ENCODE measurements around the gene BRCA2. TPM values are rescaled to one million over a fixed set of nuclear protein-coding genes. Genes with fewer than 3 reads are reported as not detected.

Gene BRCA2
- total RNA-seq, 4 donors from 2014 or later: 0.56 to 6.3 (median 0.82) TPM

DNA sequence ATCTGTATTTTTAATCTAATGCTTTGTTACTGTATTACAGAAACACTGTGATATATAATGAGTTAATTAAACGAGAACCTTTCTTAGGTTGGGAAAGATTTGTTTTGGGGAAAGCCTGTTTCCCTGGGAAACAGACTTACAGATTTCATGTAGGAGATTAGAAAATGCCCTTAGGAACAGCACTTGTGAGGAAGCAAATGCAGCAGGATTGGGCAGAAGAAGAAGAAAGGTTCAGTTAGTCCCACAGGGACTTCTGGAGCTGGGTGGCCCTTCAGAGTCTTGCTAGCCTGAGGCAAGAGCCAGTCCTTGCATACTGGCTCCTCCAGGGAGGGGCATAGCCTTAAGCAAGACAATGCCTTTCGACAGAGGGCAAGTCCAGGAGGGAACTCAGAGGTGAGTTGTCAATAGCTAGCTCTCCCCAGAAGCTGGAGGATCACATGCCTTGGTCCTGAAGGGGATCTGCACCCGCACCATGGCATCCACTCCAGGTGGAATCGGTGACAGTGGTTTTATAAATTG lies 75.9 kb downstream of the BRCA2 start:
- H3K4me1 ChIP-seq: no peaks in the 10 kb centered on the region
- no peaks in the 10 kb centered on the region for H3K27me3 ChIP-seq
- H3K4me3 ChIP-seq (replicated peaks in 1 of 3): no peak overlapping the region
- no peaks in the 10 kb centered on the region for H3K36me3 ChIP-seq
- intact Hi-C loops (cut with DNase I): no loop called here
- H3K27ac ChIP-seq: no peak overlapping the region
- no peaks in the 10 kb centered on the region for H3K9me3 ChIP-seq
- no peak for DNase-seq
- TF ChIP-seq POLR2A (IDR thresholded peaks at IDR 0.05): no peak
- TF ChIP-seq, protein P1, sequence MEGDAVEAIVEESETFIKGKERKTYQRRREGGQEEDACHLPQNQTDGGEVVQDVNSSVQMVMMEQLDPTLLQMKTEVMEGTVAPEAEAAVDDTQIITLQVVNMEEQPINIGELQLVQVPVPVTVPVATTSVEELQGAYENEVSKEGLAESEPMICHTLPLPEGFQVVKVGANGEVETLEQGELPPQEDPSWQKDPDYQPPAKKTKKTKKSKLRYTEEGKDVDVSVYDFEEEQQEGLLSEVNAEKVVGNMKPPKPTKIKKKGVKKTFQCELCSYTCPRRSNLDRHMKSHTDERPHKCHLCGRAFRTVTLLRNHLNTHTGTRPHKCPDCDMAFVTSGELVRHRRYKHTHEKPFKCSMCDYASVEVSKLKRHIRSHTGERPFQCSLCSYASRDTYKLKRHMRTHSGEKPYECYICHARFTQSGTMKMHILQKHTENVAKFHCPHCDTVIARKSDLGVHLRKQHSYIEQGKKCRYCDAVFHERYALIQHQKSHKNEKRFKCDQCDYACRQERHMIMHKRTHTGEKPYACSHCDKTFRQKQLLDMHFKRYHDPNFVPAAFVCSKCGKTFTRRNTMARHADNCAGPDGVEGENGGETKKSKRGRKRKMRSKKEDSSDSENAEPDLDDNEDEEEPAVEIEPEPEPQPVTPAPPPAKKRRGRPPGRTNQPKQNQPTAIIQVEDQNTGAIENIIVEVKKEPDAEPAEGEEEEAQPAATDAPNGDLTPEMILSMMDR (IDR thresholded peaks at IDR 0.05): no peak
- WGBS, 2 donors: 70 to 87% methylated on average over 4 of the region's 4 CpGs

DNA sequence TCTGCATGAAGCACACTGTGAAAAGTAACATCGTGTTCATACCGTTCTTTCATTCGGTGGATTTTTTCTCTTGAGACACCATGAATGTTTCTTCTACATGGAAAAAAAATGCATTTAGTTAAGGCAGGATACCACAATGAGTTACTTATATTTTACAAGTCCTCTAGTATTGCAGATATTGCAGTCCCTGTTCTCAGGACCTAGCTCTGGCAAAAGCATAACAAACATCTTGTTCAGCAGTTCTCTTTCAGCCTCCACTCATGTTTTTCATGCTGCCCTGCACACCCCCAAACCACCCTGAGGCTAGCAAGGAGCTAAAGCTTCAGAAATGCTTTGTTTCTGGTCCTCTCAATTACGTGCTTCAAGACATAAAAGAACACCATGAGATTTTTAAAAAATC lies 87.8 kb downstream of the BRCA2 start:
- Histone ChIP-seq H3K27ac (no peak overlapping the region), H3K9me3 (no peaks in the 10 kb centered on the region)

DNA sequence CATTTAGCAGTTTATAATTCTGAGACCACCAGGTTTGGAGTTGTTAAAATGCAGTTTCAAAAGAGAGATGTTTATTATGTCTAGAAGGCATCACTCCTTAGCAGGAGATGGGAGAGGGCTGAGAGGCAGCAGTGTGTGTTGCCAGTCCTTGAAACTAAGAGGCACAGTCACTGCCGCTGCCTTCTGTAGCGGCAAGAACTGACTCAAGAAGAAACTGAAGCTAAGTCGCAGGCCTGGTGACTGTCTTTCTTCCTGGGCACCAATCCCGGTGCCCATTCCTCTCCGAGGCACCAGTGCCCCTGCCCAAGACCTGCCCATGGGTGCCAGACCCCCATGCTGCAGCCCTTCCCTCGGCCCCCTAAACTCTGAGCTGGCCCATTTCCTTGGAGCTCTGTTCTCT lies 92.5 kb downstream of the BRCA2 start:
- Histone ChIP-seq H3K27ac (no peak overlapping the region), H3K4me1 (peaks cover 7 to 12% of the 10 kb centered on the region in 2 donors), H3K36me3 (peaks cover 0 to 3% of the 10 kb centered on the region in 2 donors), H3K27me3 (no peaks in the 10 kb centered on the region), H3K9me3 (no peaks in the 10 kb centered on the region), H3K4me3 (replicated peaks in 1 of 3) (no peak overlapping the region)
- TF ChIP-seq, protein P1 (IDR thresholded peaks at IDR 0.05): no peak
- TF ChIP-seq POLR2A (IDR thresholded peaks at IDR 0.05): no peak
- peak; percentile 11 to 20 for DNase-seq
- 94 to 98% methylated on average over 6 of the region's 6 CpGs for WGBS, 2 donors
- intact Hi-C loops (cut with DNase I): no loop called here

More for the DNA sequence above, 87.8 kb downstream of the BRCA2 start:
- DNase-seq: no peak
- TF ChIP-seq POLR2A (IDR thresholded peaks at IDR 0.05): no peak
- TF ChIP-seq, protein P1 (IDR thresholded peaks at IDR 0.05): no peak
- 91 to 93% methylated on average over 4 of the region's 4 CpGs for WGBS, 2 donors
- H3K4me1 ChIP-seq: peaks cover 0 to 3% of the 10 kb centered on the region in 2 donors
- H3K4me3 ChIP-seq (replicated peaks in 1 of 3): no peak overlapping the region
- intact Hi-C loops (cut with DNase I): no loop called here
- H3K27me3 ChIP-seq: no peaks in the 10 kb centered on the region
- H3K36me3 ChIP-seq: peaks cover 0 to 3% of the 10 kb centered on the region in 2 donors

DNA sequence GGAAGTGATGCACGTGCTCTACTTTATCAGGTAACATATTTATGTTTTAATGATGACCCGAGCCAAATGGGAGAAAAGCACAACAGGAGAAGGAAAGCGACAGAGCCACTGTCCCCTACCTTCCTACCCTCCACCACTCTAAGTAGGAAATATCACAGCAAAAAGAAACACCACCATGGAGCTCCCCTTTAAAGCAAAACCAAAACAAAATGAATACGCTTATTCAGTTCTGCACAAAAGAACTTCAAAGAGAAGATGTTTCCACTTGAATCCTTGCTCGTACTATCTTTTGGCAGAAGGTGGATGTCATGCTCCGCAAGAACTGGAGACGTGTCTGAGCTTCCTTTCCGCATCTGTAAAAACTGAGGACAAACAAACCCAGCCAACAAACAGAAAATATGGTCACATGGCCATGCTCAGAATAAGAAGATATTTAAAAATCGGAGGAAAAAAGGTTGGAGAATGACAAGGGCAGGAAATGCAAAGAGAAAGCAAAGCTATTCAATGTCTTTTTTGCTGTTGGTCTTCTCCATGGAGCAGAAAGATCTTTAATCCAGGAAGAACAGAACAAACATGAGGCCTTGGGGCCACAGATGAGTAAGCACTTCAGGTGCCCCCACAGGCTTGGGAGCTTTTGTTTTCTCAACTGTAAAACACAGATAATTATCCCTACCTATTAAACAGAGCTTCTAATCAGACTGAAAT lies 93.1 kb downstream of the BRCA2 start:
- H3K27me3 ChIP-seq: no peaks in the 10 kb centered on the region
- TF ChIP-seq, protein P1 (IDR thresholded peaks at IDR 0.05): no peak
- no peak for TF ChIP-seq POLR2A (IDR thresholded peaks at IDR 0.05)
- WGBS, 2 donors: 63 to 66% methylated on average over 9 of the region's 9 CpGs
- peak; percentile 60 to 63 for DNase-seq
- H3K9me3 ChIP-seq: no peaks in the 10 kb centered on the region
- no peak overlapping the region for H3K4me3 ChIP-seq (replicated peaks in 1 of 3)
- peaks cover 7 to 12% of the 10 kb centered on the region in 2 donors for H3K4me1 ChIP-seq
- H3K27ac ChIP-seq: peak overlapping the region; percentile 26 to 65 (median 42)
- peaks cover 0 to 3% of the 10 kb centered on the region in 2 donors for H3K36me3 ChIP-seq
- intact Hi-C loops (cut with DNase I): no loop called here

DNA sequence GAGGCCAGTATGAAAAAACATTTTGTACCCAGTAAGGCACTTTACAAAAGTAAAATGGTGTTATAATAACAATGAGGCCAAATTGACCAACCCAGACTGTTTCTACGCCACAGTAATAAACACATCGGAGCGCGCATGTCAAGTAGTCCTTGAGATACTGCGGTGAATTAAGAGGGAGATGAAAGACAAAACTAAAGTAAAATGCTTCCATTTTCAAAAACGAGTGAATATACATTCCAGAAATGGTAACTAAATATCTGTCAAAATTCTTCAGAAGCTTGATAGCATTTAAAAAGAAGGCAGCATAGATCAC lies 93.6 kb downstream of the BRCA2 start:
- peak overlapping the region; percentile 26 to 65 (median 42) for H3K27ac ChIP-seq
- no peak overlapping the region for H3K4me3 ChIP-seq (replicated peaks in 1 of 3)
- H3K36me3 ChIP-seq: peaks cover 0 to 3% of the 10 kb centered on the region in 2 donors
- intact Hi-C loops (cut with DNase I): no loop called here
- H3K9me3 ChIP-seq: no peaks in the 10 kb centered on the region
- no peaks in the 10 kb centered on the region for H3K27me3 ChIP-seq
- 38% methylated on average over 6 of the region's 6 CpGs for WGBS, 2 donors
- TF ChIP-seq, protein P1 (IDR thresholded peaks at IDR 0.05): no peak
- peak; percentile 69 to 72 for DNase-seq
- peaks cover 7 to 12% of the 10 kb centered on the region in 2 donors for H3K4me1 ChIP-seq

Data from thyroid gland (tissue), 4 donors.